AG08396 (cell line): ENCODE data around the gene ANKRD66.

ENCODE experiments used
- DNase-seq: peaks from one replicate; pipeline ENCODE4 v3.0.0; 2012; ENCODE audit warnings: low spot score, mixed read lengths

Gene ANKRD66

DNA sequence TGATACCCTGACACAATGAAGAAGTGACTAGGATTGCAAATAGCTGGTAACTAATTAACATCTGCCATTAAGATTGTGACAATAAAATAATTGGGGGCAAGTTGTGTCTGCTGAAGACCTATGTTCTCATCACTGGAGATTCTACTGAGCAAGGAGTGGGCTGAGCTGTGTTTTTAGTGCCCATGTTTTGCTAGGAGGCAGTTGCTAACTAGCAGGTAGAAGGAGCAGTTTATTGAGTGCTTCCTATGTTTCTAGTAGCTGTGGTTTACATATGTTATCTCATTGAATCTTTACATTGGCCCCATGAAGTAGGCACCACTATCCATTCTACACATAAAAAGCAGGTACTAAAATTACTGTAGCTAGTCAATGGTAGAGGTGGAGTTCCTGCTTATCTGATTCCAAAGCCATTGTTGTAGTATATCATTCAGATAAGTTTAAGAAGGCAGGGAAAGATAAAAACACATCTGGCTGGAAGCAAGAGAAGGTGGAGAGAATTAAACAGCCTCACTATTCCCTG lies 43.7 kb downstream of the ANKRD66 start:
- no peak for DNase-seq

DNA sequence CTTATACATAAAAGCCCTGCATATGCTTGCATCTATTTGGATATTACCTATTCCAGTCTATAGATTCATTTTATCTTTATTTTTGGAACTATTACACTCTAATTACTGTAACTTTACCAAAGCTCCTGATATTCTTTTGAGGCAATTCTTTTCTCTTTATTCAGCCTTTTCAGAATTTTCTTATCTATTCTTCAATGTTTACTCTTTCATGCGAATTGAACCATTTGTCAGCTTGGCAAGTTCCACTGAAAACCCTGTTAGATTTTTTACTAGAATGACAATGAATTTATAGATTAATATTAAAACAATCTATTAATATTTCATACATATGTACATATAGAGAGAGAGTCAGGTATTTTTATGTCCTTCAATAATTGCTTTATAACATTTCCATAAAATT lies 45.9 kb downstream of the ANKRD66 start:
- no peak for DNase-seq

DNA sequence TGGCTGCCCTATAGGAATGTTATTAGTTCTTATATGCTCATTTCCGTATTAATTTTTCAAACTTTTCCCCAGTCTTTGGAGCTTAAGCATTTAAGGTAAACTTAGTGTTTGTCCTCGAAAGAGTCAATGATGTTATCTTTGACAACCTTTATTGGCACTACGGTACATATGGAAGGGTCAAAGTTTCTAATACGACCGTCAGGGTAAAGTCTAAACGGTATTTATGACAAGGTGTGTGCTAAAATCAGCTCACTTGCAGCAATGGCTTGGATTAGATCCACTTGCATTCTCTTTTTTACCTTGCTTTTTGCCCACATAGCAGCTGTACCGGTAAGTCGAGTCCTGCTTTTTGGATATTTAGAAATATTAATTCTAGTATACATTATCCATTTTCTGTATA lies 46.4 kb downstream of the ANKRD66 start, which contains the start of gene MEP1A:
TSS of gene MEP1A (plus strand) at position 252 of the 400 bp plus-strand sequence. CDS start at position 262, 10 bp downstream.
- no peak for DNase-seq

DNA sequence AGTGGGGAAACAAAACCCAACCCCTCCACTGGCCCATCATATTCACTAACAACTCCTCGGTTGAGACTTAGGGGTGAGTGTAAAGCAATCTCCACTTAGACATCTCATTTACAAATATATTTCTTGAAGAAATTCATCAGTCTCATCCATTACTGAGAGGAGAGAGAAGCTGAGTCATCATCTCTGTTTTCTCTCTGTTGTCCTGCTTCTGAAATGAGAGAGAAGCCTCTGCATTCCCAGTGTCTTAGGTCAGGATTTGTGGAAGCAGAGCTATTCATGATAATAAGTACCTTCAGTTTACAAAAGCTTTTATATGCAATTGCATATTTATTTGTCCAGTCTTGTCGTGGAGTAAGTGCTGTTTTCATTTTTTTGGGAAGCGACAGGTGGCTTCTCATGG lies 47.3 kb downstream of the ANKRD66 start:
- no peak for DNase-seq

DNA sequence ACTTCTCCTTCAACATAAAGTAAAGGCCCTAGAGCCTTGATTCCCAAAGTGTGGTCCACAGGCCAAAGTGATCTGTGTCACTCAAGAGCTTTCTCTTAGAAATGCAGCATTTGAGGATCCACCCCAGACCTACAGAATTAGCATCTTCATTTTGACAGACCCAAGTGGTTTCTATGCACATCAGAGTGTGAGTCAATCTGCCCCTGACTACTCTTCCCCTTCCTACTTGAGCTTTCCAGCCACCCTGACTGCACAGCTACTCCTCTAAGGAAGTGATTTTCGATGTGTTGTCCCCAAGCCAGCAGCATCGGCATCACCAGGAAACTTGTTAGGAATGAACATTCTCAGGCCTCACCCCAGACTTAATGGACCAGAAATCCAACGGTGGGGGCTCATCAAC lies 49.1 kb downstream of the ANKRD66 start:
- DNase-seq: no peak

DNA sequence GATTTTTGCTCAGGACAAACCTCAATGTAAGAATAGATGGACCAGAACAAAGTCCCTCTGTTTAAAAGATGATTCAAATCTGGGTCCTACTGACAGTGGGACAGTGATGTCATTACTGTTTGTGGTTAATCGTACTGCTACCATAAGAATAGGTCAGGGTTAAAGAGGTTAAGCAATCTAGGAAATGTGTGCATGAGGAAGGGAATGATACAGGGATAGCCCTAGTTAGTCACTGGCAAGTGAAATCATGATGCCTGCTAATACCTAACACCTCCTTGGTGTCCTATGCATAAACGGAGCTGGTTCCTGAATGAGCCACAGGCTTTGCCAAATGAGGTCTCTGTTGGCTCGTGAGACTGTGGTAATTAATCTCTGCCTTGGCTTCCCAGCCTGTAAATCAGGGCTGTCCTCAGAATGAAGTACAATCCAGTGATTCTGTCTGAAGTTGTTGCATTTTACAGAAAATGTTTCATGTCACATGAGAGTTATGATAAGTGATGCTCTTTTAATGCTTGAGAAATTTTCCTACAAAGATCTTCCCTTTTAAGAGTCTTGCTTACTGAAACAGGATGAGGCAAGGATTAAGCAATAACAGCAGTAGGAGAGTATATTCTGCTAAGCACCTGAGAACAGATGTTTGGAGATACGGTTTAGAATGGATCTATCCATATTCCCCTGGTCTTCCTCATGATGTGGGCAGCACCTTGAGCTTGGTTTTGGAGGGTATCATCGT lies 50.3 kb downstream of the ANKRD66 start:
- DNase-seq: no peak

DNA sequence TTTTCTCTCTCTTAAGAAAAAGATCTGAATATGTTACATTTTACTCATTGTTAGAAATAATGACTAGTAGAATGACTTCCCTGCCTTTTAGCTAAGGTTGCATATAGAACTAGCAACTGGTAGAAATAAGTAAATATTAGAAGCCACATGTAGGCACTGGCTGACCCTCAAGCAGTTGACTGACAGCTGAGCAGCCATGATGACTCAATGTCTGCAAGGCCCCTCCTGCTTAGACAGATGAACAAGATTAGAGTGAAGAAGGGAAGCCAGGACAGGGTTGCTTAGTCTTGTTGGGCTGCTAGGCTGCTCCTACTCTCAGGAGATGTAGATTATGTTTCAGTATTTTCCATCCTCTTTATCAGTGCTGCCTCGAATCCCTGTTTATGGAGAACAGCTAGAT lies 52.9 kb downstream of the ANKRD66 start:
- DNase-seq: no peak

DNA sequence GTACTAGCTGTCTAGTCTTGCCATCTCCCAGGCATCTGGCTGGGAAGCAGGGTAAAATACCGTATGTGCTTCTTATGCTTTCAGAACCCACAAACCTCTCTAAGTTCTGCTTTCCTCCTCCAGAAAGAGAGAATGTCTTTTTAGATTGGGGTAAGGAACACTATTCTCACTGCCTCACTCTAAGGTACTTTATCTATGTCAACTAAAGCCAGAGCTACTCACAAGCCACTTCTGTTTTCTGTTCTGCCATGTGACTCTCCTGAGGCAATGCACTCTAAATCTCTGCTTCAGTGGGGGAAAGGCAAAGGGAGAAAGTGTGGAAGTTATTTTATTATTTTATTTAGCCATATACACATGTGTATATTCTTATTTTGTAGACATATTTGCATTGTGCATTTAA lies 62.1 kb downstream of the ANKRD66 start:
- DNase-seq: no peak
